Measurements from ENCODE around the gene NFU1.

GRCh38 chr2:69469375-69469774 is 32.1 kb upstream of the NFU1 start:
- TF ChIP-seq, protein P1, sequence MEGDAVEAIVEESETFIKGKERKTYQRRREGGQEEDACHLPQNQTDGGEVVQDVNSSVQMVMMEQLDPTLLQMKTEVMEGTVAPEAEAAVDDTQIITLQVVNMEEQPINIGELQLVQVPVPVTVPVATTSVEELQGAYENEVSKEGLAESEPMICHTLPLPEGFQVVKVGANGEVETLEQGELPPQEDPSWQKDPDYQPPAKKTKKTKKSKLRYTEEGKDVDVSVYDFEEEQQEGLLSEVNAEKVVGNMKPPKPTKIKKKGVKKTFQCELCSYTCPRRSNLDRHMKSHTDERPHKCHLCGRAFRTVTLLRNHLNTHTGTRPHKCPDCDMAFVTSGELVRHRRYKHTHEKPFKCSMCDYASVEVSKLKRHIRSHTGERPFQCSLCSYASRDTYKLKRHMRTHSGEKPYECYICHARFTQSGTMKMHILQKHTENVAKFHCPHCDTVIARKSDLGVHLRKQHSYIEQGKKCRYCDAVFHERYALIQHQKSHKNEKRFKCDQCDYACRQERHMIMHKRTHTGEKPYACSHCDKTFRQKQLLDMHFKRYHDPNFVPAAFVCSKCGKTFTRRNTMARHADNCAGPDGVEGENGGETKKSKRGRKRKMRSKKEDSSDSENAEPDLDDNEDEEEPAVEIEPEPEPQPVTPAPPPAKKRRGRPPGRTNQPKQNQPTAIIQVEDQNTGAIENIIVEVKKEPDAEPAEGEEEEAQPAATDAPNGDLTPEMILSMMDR (conservative IDR thresholded peaks at IDR 0.05 in 1 of 2, IDR thresholded peaks at IDR 0.05 in 1 of 2; ENCODE audit: extremely low read depth in 1 of 2, insufficient read depth in 1 of 2, low read depth in 1 of 2, low read length in 2 of 2), result no peak
- no peak for TF ChIP-seq EZH2 (IDR thresholded peaks at IDR 0.05; ENCODE audit: borderline replicate concordance, low read length)
